IMR-90 (cell line): Measurements from ENCODE around the gene ASB14. TPM values are rescaled to one million over a fixed set of nuclear protein-coding genes. Genes with fewer than 3 reads are reported as not detected.

Source experiments
- ATAC-seq: fragments of 200-7000 bp; cut with Tn5 transposase; 2 replicates; pipeline ENCODE4 v1.9.1; 2020; ENCODE audit warnings: low read depth, mild to moderate bottlenecking, moderate library complexity
- BruUV-seq: library from RNA; stranded (reverse); fragments of 400-500 nt; replicated peaks from 2 replicates; lab custom pipeline; 2021; lab: Mats Ljungman, UMichigan
- CTCF ChIA-PET: fragments of 300-600 bp; formaldehyde crosslinking; extraction: SDS; loops from one replicate; lab custom pipeline; 2021; ENCODE audit warnings: antibody characterized with exemption; lab: Yijun Ruan, JAX
- POLR2A ChIA-PET: fragments of 300-600 bp; sonication (Branson Sonifier 250); formaldehyde crosslinking; loops from one replicate; lab custom pipeline; 2022; ENCODE audit warnings: antibody characterized with exemption; ENCODE audit not compliant: unreplicated experiment; lab: Charles Lee
- DNase-seq: peaks from one replicate; pipeline ENCODE4 v3.0.0; 2013
- H2AFZ ChIP-seq: replicated peaks from 2 replicates; pipeline ENCODE3; 2013; ENCODE audit warnings: low read length, mild to moderate bottlenecking; ENCODE audit not compliant: poor library complexity
- H2AK5ac ChIP-seq: 2 replicates; pipeline ENCODE4 v1.6.1; 2013; ENCODE audit warnings: low read depth, low read length, inconsistent platforms
- H2AK9ac ChIP-seq: replicated peaks from 2 replicates; pipeline ENCODE3; 2013; ENCODE audit warnings: mild to moderate bottlenecking, low read depth, low read length, moderate library complexity; ENCODE audit not compliant: poor library complexity
- H2BK120ac ChIP-seq: 2 replicates; pipeline ENCODE4 v1.6.1; 2013; ENCODE audit warnings: low read depth, low read length, inconsistent platforms
- H2BK15ac ChIP-seq: 3 replicates; pipeline ENCODE4 v1.6.1; 2013; ENCODE audit warnings: low read depth, low read length, inconsistent platforms
- H2BK20ac ChIP-seq: 2 replicates; pipeline ENCODE4 v1.6.1; 2013; ENCODE audit warnings: low read depth, mild to moderate bottlenecking, inconsistent platforms, low read length, moderate library complexity
- H2BK5ac ChIP-seq: 2 replicates; pipeline ENCODE4 v1.6.1; 2013; ENCODE audit warnings: mild to moderate bottlenecking, low read depth, low read length, inconsistent platforms; ENCODE audit not compliant: poor library complexity, severe bottlenecking
- H3K14ac ChIP-seq: replicated peaks from 2 replicates; pipeline ENCODE4 v1.6.1; 2013; ENCODE audit warnings: low read depth, low read length, inconsistent platforms
- H3K18ac ChIP-seq: 2 replicates; pipeline ENCODE4 v1.6.1; 2013; ENCODE audit warnings: low read depth, low read length, control low read depth
- H3K23ac ChIP-seq: 2 replicates; pipeline ENCODE4 v1.6.1; 2013; ENCODE audit warnings: low read depth, low read length, inconsistent platforms
- H3K27ac ChIP-seq: 2 replicates; pipeline ENCODE4 v1.5.1; 2013; ENCODE audit warnings: mild to moderate bottlenecking, control low read depth, low read length; ENCODE audit not compliant: insufficient read depth
- H3K27me3 ChIP-seq: 2 replicates; pipeline ENCODE4 v1.6.1; 2013; ENCODE audit warnings: low read length; ENCODE audit not compliant: control insufficient read depth, insufficient read depth
- H3K36me3 ChIP-seq: 2 replicates; pipeline ENCODE4 v1.6.1; 2013; ENCODE audit warnings: low read length, mixed read lengths; ENCODE audit not compliant: control insufficient read depth, insufficient read depth
- H3K4ac ChIP-seq: 2 replicates; pipeline ENCODE4 v1.6.1; 2013; ENCODE audit warnings: low read depth, low read length, inconsistent platforms
- H3K4me1 ChIP-seq: 2 replicates; pipeline ENCODE4 v1.6.1; 2013; ENCODE audit warnings: low read length, mixed read lengths; ENCODE audit not compliant: control insufficient read depth, insufficient read depth
- H3K4me2 ChIP-seq: 2 replicates; pipeline ENCODE4 v1.6.1; 2013; ENCODE audit warnings: low read depth, mild to moderate bottlenecking, control low read depth, low read length, moderate library complexity
- H3K4me3 ChIP-seq: 2 replicates; pipeline ENCODE4 v1.5.1; 2013; ENCODE audit warnings: low read depth, mild to moderate bottlenecking, control low read depth, low read length, moderate library complexity; ENCODE audit not compliant: insufficient read depth
- H3K56ac ChIP-seq: 2 replicates; pipeline ENCODE4 v1.6.1; 2013; ENCODE audit warnings: low read length, inconsistent platforms; ENCODE audit not compliant: insufficient read depth; ENCODE audit errors: extremely low read depth
- H3K79me1 ChIP-seq, 2 experiments: 2 replicates each; pipeline ENCODE4 v1.6.1; 2013; ENCODE audit warnings: low read length in 2 of 2, inconsistent platforms in 1 of 2, low read depth in 1 of 2
- H3K9ac ChIP-seq: 2 replicates; pipeline ENCODE4 v1.6.1; 2013; ENCODE audit warnings: low read depth, low read length, control low read depth
- H3K9me1 ChIP-seq: 2 replicates; pipeline ENCODE4 v1.6.1; 2013; ENCODE audit warnings: low read length, inconsistent platforms; ENCODE audit not compliant: insufficient read depth
- H3K9me3 ChIP-seq: 2 replicates; pipeline ENCODE4 v1.6.1; 2013; ENCODE audit warnings: low read length; ENCODE audit not compliant: control insufficient read depth, insufficient read depth
- H4K20me1 ChIP-seq: 2 replicates; pipeline ENCODE4 v1.6.1; 2013; ENCODE audit warnings: low read length, inconsistent platforms; ENCODE audit not compliant: insufficient read depth
- H4K5ac ChIP-seq: 2 replicates; pipeline ENCODE4 v1.6.1; 2013; ENCODE audit warnings: mild to moderate bottlenecking, low read depth, low read length, control low read depth
- H4K8ac ChIP-seq, 2 experiments: 2 replicates each; pipeline ENCODE4 v1.6.1; 2013; ENCODE audit warnings: low read depth in 2 of 2, low read length in 2 of 2, control low read depth in 1 of 2, inconsistent platforms in 1 of 2
- H4K91ac ChIP-seq: 2 replicates; pipeline ENCODE4 v1.6.1; 2013; ENCODE audit warnings: low read depth, low read length, inconsistent platforms; ENCODE audit not compliant: insufficient read depth
- BHLHE40 ChIP-seq: fragments of 150-350 bp; IDR thresholded peaks from 2 replicates; pipeline ENCODE4 v1.6.1; 2016; ENCODE audit warnings: mild to moderate bottlenecking, low read depth, low read length
- CEBPB ChIP-seq: IDR thresholded peaks from 2 replicates; pipeline ENCODE4 v1.6.1; 2012; ENCODE audit warnings: low read depth, low read length, improper control_type of control experiment
- CHD1 ChIP-seq: IDR thresholded peaks from 2 replicates; pipeline ENCODE4 v1.6.1; 2012; ENCODE audit warnings: low read depth, low read length, improper control_type of control experiment
- FOS ChIP-seq: fragments of 150-350 bp; IDR thresholded peaks from 2 replicates; pipeline ENCODE4 v1.6.1; 2016; ENCODE audit warnings: low read depth, low read length
- MAFK ChIP-seq: IDR thresholded peaks from 2 replicates; pipeline ENCODE4 v1.6.1; 2012; ENCODE audit warnings: low read depth, low read length, improper control_type of control experiment
- MAZ ChIP-seq: IDR thresholded peaks from 2 replicates; pipeline ENCODE4 v1.6.1; 2012; ENCODE audit warnings: low read depth, mild to moderate bottlenecking, low read length, improper control_type of control experiment, moderate library complexity, borderline replicate concordance
- MXI1 ChIP-seq: IDR thresholded peaks from 2 replicates; pipeline ENCODE4 v1.6.1; 2012; ENCODE audit warnings: low read depth, mild to moderate bottlenecking, low read length, moderate library complexity, borderline replicate concordance
- NFE2L2 ChIP-seq: fragments of 150-350 bp; IDR thresholded peaks from 2 replicates; pipeline ENCODE4 v1.6.1; 2016; ENCODE audit warnings: low read depth, mild to moderate bottlenecking, low read length
- RAD21 ChIP-seq: IDR thresholded peaks from 2 replicates; pipeline ENCODE4 v1.6.1; 2012; ENCODE audit warnings: low read length, improper control_type of control experiment
- RCOR1 ChIP-seq: IDR thresholded peaks from 2 replicates; pipeline ENCODE4 v1.6.1; 2012; ENCODE audit warnings: mild to moderate bottlenecking, low read length, improper control_type of control experiment; ENCODE audit not compliant: insufficient replicate concordance
- RFX5 ChIP-seq: IDR thresholded peaks from 2 replicates; pipeline ENCODE4 v1.8.0; 2012; ENCODE audit warnings: low read depth, mild to moderate bottlenecking, low read length, moderate library complexity
- SMC3 ChIP-seq: fragments of 150-350 bp; IDR thresholded peaks from 2 replicates; pipeline ENCODE4 v1.6.1; 2016; ENCODE audit warnings: low read depth, mild to moderate bottlenecking, antibody characterized with exemption, low read length, moderate library complexity
- WGBS, 2 experiments: methylation state at CpG; one replicate each; pipeline versions ENCODE4 v1.1.5 to v1.1.7; 2013; ENCODE audit warnings: missing lambda C conversion rate in 2 of 2; ENCODE audit not compliant: insufficient read length in 1 of 2; ENCODE audit errors: extremely low coverage in 2 of 2; 5-methylcytosine and 5-hydroxymethylcytosine counted together
- dilution Hi-C: fragments of 300-500 bp; cut with HindIII; formaldehyde crosslinking; loops from one replicate; pipeline ENCODE4 v1.14.3; 2018; ENCODE audit warnings: low sequenced_read_pairs; ENCODE audit not compliant: unreplicated experiment
- in situ Hi-C: fragments of 300-500 bp; cut with MboI; formaldehyde crosslinking; loops from 3 replicates; pipeline ENCODE4 v1.14.3; 2019; ENCODE audit warnings: low sequenced_read_pairs, inconsistent platforms, mixed read lengths
- intact Hi-C: fragments of 100-400 bp; cut with micrococcal nuclease; formaldehyde crosslinking; loops from 2 replicates; pipeline ENCODE4 v1.10.0; 2022
- polyA plus RNA-seq, 3 experiments: library from polyadenylated mRNA; depleted of rRNA; stranded (reverse); fragments of >200 nt; gene quantifications; 2 replicates each; pipeline ENCODE4 v1.2.3, GENCODE V29; 2012; ENCODE audit warnings: low replicate concordance in 1 of 3
- total RNA-seq: library from RNA; depleted of rRNA; stranded (reverse); fragments of >200 nt; gene quantifications from 2 replicates; pipeline ENCODE4 v1.2.3, GENCODE V29; 2012
- TF ChIP-seq, protein P1 (sequence below): fragments of 150-350 bp; IDR thresholded peaks from 2 replicates; pipeline ENCODE4 v1.6.1; 2016; ENCODE audit warnings: low read depth, mild to moderate bottlenecking, low read length, moderate library complexity, borderline replicate concordance
- TF ChIP-seq, protein P2 (sequence below): conservative IDR thresholded peaks from 2 replicates; pipeline ENCODE4 v1.5.1; 2012; ENCODE audit warnings: mild to moderate bottlenecking, low read depth, low read length, improper control_type of control experiment

Gene ASB14
- total and polyA plus RNA-seq, 2 of the 4 experiments (the other 2 are of a cell fraction): not detected

DNA sequence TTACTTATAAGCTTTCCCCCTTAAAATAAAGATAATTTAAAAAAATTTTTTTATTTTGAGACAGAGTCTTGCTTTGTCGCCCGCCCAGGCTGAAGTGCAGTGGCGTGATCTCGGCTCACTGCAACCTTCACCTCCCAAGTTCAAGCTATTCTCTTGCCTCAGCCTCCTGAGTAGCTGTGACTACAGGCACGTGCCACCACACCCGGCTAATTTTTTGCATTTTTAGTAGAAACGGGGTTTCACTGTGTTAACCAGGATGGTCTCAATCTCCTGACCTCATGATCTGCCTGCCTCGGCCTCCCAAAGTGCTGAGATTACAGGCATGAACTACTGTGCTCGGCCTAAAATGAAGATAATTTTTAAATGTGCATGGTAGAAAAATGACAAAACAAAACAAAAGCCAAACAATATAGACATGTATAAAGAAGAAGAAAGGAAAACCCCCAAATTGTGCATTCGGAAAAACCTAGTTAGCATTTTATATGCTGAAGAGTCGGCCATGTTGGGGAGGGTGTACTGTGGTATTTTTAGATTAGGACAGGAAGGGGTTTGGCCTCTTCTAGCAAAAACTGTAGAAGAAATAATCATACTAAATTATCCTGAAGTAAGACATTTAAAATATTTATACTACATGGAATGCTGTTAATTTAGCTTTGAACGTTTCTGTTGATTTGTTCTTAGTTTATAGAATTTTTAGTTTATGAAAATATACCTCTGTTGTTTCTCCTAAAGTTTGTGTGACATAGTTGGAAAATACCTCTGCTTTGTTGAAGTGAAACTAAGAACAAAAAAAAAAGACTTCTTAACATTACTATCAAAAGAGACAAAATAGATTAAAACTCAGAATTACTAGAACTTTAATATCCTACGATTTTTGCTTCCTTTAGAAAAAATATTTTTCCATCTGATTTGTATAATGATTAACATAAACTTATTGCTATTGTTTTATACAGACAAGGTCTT, 57.6 kb downstream of the ASB14 start:
- no peak overlapping the region for H2AK5ac ChIP-seq
- H2AK9ac ChIP-seq: no peak overlapping the region
- H4K20me1 ChIP-seq: peaks cover 5% of the 10 kb centered on the region
- dilution Hi-C loops (no loop called here), intact Hi-C loops (no loop called here), in situ Hi-C loops (no loop called here)
- H3K27ac ChIP-seq: no peak overlapping the region
- no peak overlapping the region for H3K18ac ChIP-seq
- no peaks in the 10 kb centered on the region for H3K4me1 ChIP-seq
- H3K4me3 ChIP-seq: no peak overlapping the region
- no TSS peak for BruUV-seq
- H2BK120ac ChIP-seq: no peak overlapping the region
- no peak overlapping the region for H4K5ac ChIP-seq
- no peak overlapping the region for H4K91ac ChIP-seq
- WGBS, 2 experiments: no CpG with 5 or more reads among the region's 13 CpGs
- H3K36me3 ChIP-seq: peaks cover 9% of the 10 kb centered on the region
- H2BK20ac ChIP-seq: no peak overlapping the region
- no peak overlapping the region for H2BK5ac ChIP-seq
- ChIA-PET CTCF (interaction anchor here (0.6 kb wide), 1 partner anchor 26 kb away, joined by 3 read pairs; no protein-coding TSS in a partner anchor), POLR2A (interaction anchor here (0.9 kb wide), 1 partner anchor 17 kb away, joined by 47 read pairs; no protein-coding TSS in a partner anchor)
- H3K79me1 ChIP-seq: peaks cover 12 to 42% of the 10 kb centered on the region in 2 experiments
- no peak overlapping the region for H3K23ac ChIP-seq
- H3K9me1 ChIP-seq: peaks cover 2% of the 10 kb centered on the region; the same call in 1 of the 2 replicates
- H4K8ac ChIP-seq: no peak overlapping the region
- H3K27me3 ChIP-seq: no peaks in the 10 kb centered on the region
- no peak overlapping the region for H3K4ac ChIP-seq
- no peak overlapping the region for H3K9ac ChIP-seq
- no peak for ATAC-seq
- no peak overlapping the region for H2AFZ ChIP-seq
- no peak overlapping the region for H3K14ac ChIP-seq
- H3K4me2 ChIP-seq: no peak overlapping the region
- H2BK15ac ChIP-seq: no peak overlapping the region
- no peak overlapping the region for H3K56ac ChIP-seq
- H3K9me3 ChIP-seq: no peaks in the 10 kb centered on the region
- DNase-seq: no peak
- TF ChIP-seq, protein P1, sequence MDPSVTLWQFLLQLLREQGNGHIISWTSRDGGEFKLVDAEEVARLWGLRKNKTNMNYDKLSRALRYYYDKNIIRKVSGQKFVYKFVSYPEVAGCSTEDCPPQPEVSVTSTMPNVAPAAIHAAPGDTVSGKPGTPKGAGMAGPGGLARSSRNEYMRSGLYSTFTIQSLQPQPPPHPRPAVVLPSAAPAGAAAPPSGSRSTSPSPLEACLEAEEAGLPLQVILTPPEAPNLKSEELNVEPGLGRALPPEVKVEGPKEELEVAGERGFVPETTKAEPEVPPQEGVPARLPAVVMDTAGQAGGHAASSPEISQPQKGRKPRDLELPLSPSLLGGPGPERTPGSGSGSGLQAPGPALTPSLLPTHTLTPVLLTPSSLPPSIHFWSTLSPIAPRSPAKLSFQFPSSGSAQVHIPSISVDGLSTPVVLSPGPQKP: no peak
- TF ChIP-seq RFX5: no peak
- no peak for TF ChIP-seq RAD21
- TF ChIP-seq NFE2L2: no peak
- TF ChIP-seq MAZ: no peak
- TF ChIP-seq MXI1: no peak
- TF ChIP-seq RCOR1: no peak
- TF ChIP-seq CEBPB: no peak
- TF ChIP-seq, protein P2, sequence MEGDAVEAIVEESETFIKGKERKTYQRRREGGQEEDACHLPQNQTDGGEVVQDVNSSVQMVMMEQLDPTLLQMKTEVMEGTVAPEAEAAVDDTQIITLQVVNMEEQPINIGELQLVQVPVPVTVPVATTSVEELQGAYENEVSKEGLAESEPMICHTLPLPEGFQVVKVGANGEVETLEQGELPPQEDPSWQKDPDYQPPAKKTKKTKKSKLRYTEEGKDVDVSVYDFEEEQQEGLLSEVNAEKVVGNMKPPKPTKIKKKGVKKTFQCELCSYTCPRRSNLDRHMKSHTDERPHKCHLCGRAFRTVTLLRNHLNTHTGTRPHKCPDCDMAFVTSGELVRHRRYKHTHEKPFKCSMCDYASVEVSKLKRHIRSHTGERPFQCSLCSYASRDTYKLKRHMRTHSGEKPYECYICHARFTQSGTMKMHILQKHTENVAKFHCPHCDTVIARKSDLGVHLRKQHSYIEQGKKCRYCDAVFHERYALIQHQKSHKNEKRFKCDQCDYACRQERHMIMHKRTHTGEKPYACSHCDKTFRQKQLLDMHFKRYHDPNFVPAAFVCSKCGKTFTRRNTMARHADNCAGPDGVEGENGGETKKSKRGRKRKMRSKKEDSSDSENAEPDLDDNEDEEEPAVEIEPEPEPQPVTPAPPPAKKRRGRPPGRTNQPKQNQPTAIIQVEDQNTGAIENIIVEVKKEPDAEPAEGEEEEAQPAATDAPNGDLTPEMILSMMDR: no peak
- no peak for TF ChIP-seq SMC3
- TF ChIP-seq CHD1: no peak
- TF ChIP-seq BHLHE40: no peak
- TF ChIP-seq MAFK: no peak
- no peak for TF ChIP-seq FOS
